NCI-H187 (cell line): ENCODE data around the gene RELN.

Experiments
- DNase-seq, 2 experiments: peaks; one replicate each; lab custom pipeline; 2025; lab: John Stamatoyannopoulos, UW

The RELN gene

GRCh38 chr7:103893350-103893749 is 96.1 kb downstream of the RELN start:
- no peak for DNase-seq

- no peak for DNase-seq
Observed at GRCh38 chr7:103889451-103889850, 100.0 kb downstream of the RELN start.

GRCh38 chr7:103888603-103889153 is 100.8 kb downstream of the RELN start:
- no peak for DNase-seq

GRCh38 chr7:103887853-103888602 is 101.4 kb downstream of the RELN start:
- DNase-seq, result no peak

GRCh38 chr7:103887050-103887449 is 102.4 kb downstream of the RELN start:
- DNase-seq, result no peak

GRCh38 chr7:103879928-103880600 is 109.4 kb downstream of the RELN start:
- no peak for DNase-seq

- DNase-seq, result no peak
Observed at GRCh38 chr7:103879411-103879810, 110.0 kb downstream of the RELN start.

GRCh38 chr7:103877565-103877964 is 111.9 kb downstream of the RELN start:
- DNase-seq, result no peak

GRCh38 chr7:103875718-103876117 is 113.7 kb downstream of the RELN start:
- DNase-seq, result no peak

GRCh38 chr7:103871473-103871872 is 118.0 kb downstream of the RELN start:
- DNase-seq, result no peak

GRCh38 chr7:103870664-103871063 is 118.8 kb downstream of the RELN start:
- no peak for DNase-seq

- no peak for DNase-seq
Observed at GRCh38 chr7:103867874-103868273, 121.6 kb downstream of the RELN start.

GRCh38 chr7:103866919-103867318 is 122.5 kb downstream of the RELN start:
- no peak for DNase-seq

- DNase-seq, result no peak
Observed at GRCh38 chr7:103865442-103865841, 124.0 kb downstream of the RELN start.

GRCh38 chr7:103862302-103863035 is 127.0 kb downstream of the RELN start:
- no peak for DNase-seq

GRCh38 chr7:103859709-103860108 is 129.7 kb downstream of the RELN start:
- DNase-seq, result no peak

GRCh38 chr7:103857435-103857834 is 132.0 kb downstream of the RELN start:
- DNase-seq, result peak; percentile 75 to 78

- no peak for DNase-seq
Observed at GRCh38 chr7:103856929-103857328, 132.5 kb downstream of the RELN start.

- no peak for DNase-seq
Observed at GRCh38 chr7:103855671-103856070, 133.8 kb downstream of the RELN start.

- DNase-seq, result no peak
Observed at GRCh38 chr7:103854611-103855010, 134.8 kb downstream of the RELN start.

GRCh38 chr7:103851357-103851756 is 138.1 kb downstream of the RELN start:
- DNase-seq, result no peak

GRCh38 chr7:103843689-103844480 is 145.6 kb downstream of the RELN start:
- DNase-seq, result no peak
